HCT116 (cell line): ENCODE data around the gene PDLIM5. TPM values are rescaled to one million over a fixed set of nuclear protein-coding genes. Genes with fewer than 3 reads are reported as not detected.

Source experiments
- ATAC-seq: fragments of 200-7000 bp; cut with Tn5 transposase; 2 replicates; pipeline ENCODE4 v1.9.1; 2020; ENCODE audit warnings: mild to moderate bottlenecking, moderate library complexity
- BruUV-seq: library from RNA; stranded (reverse); fragments of 400-500 nt; replicated peaks from 2 replicates; lab custom pipeline; 2021; lab: Mats Ljungman, UMichigan
- CTCF ChIA-PET: fragments of 300-600 bp; sonication (Branson Sonifier 250); formaldehyde crosslinking; loops from one replicate; lab custom pipeline; 2021; ENCODE audit warnings: antibody characterized with exemption; lab: Charles Lee
- POLR2A ChIA-PET: fragments of 300-600, 350-600 bp; sonication (Branson Sonifier 250); formaldehyde crosslinking; loops from one replicate; lab custom pipeline; 2021; ENCODE audit warnings: antibody characterized with exemption; lab: Charles Lee
- RAD21 ChIA-PET, 2 experiments: fragments of 300-600 bp; sonication (Branson Sonifier 250); formaldehyde crosslinking; loops; one replicate each; lab custom pipeline; 2023; ENCODE audit warnings: low total read pairs in 2 of 2; ENCODE audit not compliant: uncharacterized antibody in 2 of 2, unreplicated experiment in 2 of 2, low non-redundant PET in 1 of 2; lab: Charles Lee
- DNase-seq: peaks from one replicate; pipeline ENCODE4 v3.0.0-alpha.2; 2010; ENCODE audit warnings: low read depth, low spot score
- H2AFZ ChIP-seq: fragments of 200-600 bp; shearing (Covaris generic), sonication (generic); 2 replicates; pipeline ENCODE4 v1.6.1; 2017; ENCODE audit warnings: low read depth, mixed run types, mixed read lengths, antibody characterized with exemption, low read length; ENCODE audit not compliant: poor library complexity, severe bottlenecking
- H3K27ac ChIP-seq: 2 replicates; pipeline ENCODE4 v1.5.1; 2012; ENCODE audit warnings: low read depth, low read length
- H3K27me3 ChIP-seq: fragments of 200-600 bp; sonication (generic); 2 replicates; pipeline ENCODE4 v1.6.1; 2016; ENCODE audit warnings: mixed run types, low read length, mixed read lengths; ENCODE audit not compliant: insufficient read depth
- H3K36me3 ChIP-seq, 2 experiments: fragments of 200-500 bp in 1 of 2; fragments of 200-600 bp in 1 of 2; sonication (Bioruptor generic) in 1 of 2; sonication (generic) in 1 of 2; 2 replicates each; pipeline versions ENCODE4 v1.5.1 to v1.6.1; 2014 to 2016; ENCODE audit warnings: low read length in 2 of 2, inconsistent platforms in 1 of 2, mixed read lengths in 1 of 2, mixed run types in 1 of 2; ENCODE audit not compliant: insufficient read depth in 2 of 2, control insufficient read depth in 1 of 2
- H3K4me1 ChIP-seq, 2 experiments: fragments of 200-600 bp in 1 of 2; sonication (generic) in 1 of 2; 2 replicates each; pipeline versions ENCODE4 v1.5.1 to v1.6.1; 2012 to 2017; ENCODE audit warnings: low read length in 2 of 2, inconsistent platforms in 1 of 2, mild to moderate bottlenecking in 1 of 2, mixed read lengths in 1 of 2, mixed run types in 1 of 2, moderate library complexity in 1 of 2; ENCODE audit not compliant: insufficient read depth in 2 of 2, control insufficient read depth in 1 of 2
- H3K4me2 ChIP-seq: fragments of 200-600 bp; sonication (generic); 2 replicates; pipeline ENCODE4 v1.6.1; 2017; ENCODE audit warnings: mixed run types, low read length, mixed read lengths
- H3K4me3 ChIP-seq, 2 experiments: fragments of 200-600 bp in 1 of 2; sonication (generic) in 1 of 2; replicated peaks in 1 of 2; 2 replicates each; pipeline ENCODE4 v1.5.1; 2011 to 2016; ENCODE audit warnings: low read length in 2 of 2, control low read depth in 1 of 2, low read depth in 1 of 2, mild to moderate bottlenecking in 1 of 2, mixed read lengths in 1 of 2, mixed run types in 1 of 2
- H3K79me2 ChIP-seq: fragments of 200-600 bp; sonication (generic); 2 replicates; pipeline ENCODE4 v1.6.1; 2017; ENCODE audit warnings: mild to moderate bottlenecking, mixed run types, low read length, moderate library complexity, mixed read lengths; ENCODE audit not compliant: insufficient read depth
- H3K9ac ChIP-seq: fragments of 200-600 bp; sonication (generic); 2 replicates; pipeline ENCODE4 v1.6.1; 2016; ENCODE audit warnings: low read length, mixed read lengths
- H3K9me2 ChIP-seq: fragments of 200-600 bp; sonication (generic), shearing (Covaris generic); 2 replicates; pipeline ENCODE4 v1.6.1; 2017; ENCODE audit warnings: mixed run types, mild to moderate bottlenecking, moderate library complexity; ENCODE audit not compliant: insufficient read depth
- H3K9me3 ChIP-seq, 2 experiments: fragments of 200-500 bp in 1 of 2; fragments of 200-600 bp in 1 of 2; sonication (Bioruptor generic) in 1 of 2; sonication (generic) in 1 of 2; 2 replicates each; pipeline ENCODE4 v1.6.1; 2014 to 2017; ENCODE audit warnings: low read length in 2 of 2, mixed read lengths in 2 of 2, inconsistent platforms in 1 of 2, low read depth in 1 of 2, mild to moderate bottlenecking in 1 of 2, mixed run types in 1 of 2, moderate library complexity in 1 of 2; ENCODE audit not compliant: control insufficient read depth in 1 of 2, insufficient read depth in 1 of 2
- H4K20me1 ChIP-seq: fragments of 200-600 bp; sonication (generic), shearing (Covaris generic); 2 replicates; pipeline ENCODE4 v1.6.1; 2017; ENCODE audit warnings: mixed run types, mild to moderate bottlenecking, moderate library complexity; ENCODE audit not compliant: insufficient read depth
- CTCF ChIP-seq, 3 experiments: fragments of 200-600 bp in 1 of 3; sonication (generic) in 1 of 3; IDR thresholded peaks in 2 of 3; conservative IDR thresholded peaks in 1 of 3; 2 replicates each; pipeline ENCODE4 v1.5.1; 2012 to 2017; ENCODE audit warnings: low read depth in 2 of 3, low read length in 2 of 3, antibody characterized with exemption in 1 of 3, borderline replicate concordance in 1 of 3, control low read depth in 1 of 3, mild to moderate bottlenecking in 1 of 3, mixed read lengths in 1 of 3, mixed run types in 1 of 3, moderate library complexity in 1 of 3; ENCODE audit not compliant: insufficient read depth in 1 of 3
- EGR1 ChIP-seq: IDR thresholded peaks from 2 replicates; pipeline ENCODE4 v1.6.1; 2012; ENCODE audit warnings: low read depth
- ELF1 ChIP-seq: IDR thresholded peaks from 2 replicates; pipeline ENCODE4 v1.6.1; 2012; ENCODE audit warnings: low read depth, borderline replicate concordance
- EZH2 ChIP-seq: fragments of 200-600 bp; sonication (generic); IDR thresholded peaks from 2 replicates; pipeline ENCODE4 v1.6.1; 2017; ENCODE audit warnings: antibody characterized with exemption, mixed run types
- FOSL1 ChIP-seq: IDR thresholded peaks from 2 replicates; pipeline ENCODE4 v1.6.1; 2012; ENCODE audit warnings: low read depth
- MAX ChIP-seq: IDR thresholded peaks from 2 replicates; pipeline ENCODE4 v1.6.1; 2012
- POLR2A ChIP-seq: IDR thresholded peaks from 2 replicates; pipeline ENCODE4 v1.7.0; 2011; ENCODE audit warnings: borderline replicate concordance; ENCODE audit not compliant: insufficient read depth, insufficient read length; ENCODE audit errors: extremely low read depth
- RAD21 ChIP-seq: IDR thresholded peaks from 2 replicates; pipeline ENCODE4 v1.6.1; 2012; ENCODE audit warnings: low read depth, mild to moderate bottlenecking
- REST ChIP-seq: IDR thresholded peaks from 2 replicates; pipeline ENCODE4 v1.6.1; 2012; ENCODE audit warnings: low read depth
- SIN3A ChIP-seq: IDR thresholded peaks from 2 replicates; pipeline ENCODE4 v1.6.1; 2012; ENCODE audit warnings: low read depth
- SRF ChIP-seq: IDR thresholded peaks from 2 replicates; pipeline ENCODE4 v1.6.1; 2012; ENCODE audit warnings: low read depth
- ZBTB33 ChIP-seq: IDR thresholded peaks from 2 replicates; pipeline ENCODE4 v1.6.1; 2011; ENCODE audit warnings: mild to moderate bottlenecking, low read length, moderate library complexity; ENCODE audit not compliant: insufficient replicate concordance; ENCODE audit errors: extremely low read depth
- ZFX ChIP-seq: fragments of 450-650 bp; IDR thresholded peaks from 2 replicates; pipeline ENCODE4 v1.6.1; 2017
- intact Hi-C: fragments of 100-400 bp; cut with micrococcal nuclease; formaldehyde crosslinking; loops from 2 replicates; pipeline ENCODE4 v1.10.0; 2022
- total RNA-seq: library from RNA; stranded (reverse); gene quantifications from one replicate; pipeline ENCODE4 v1.2.1, GENCODE V29; 2021; ENCODE audit not compliant: unreplicated experiment

Gene PDLIM5
- total RNA-seq, 1 experiment from 2014 or later, result 130 TPM

- Histone ChIP-seq H3K4me3 (no peak overlapping the region), H3K27ac (no peak overlapping the region), H3K27me3 (no peaks in the 10 kb centered on the region), H3K4me1 (no peaks in the 10 kb centered on the region; a peak in 1 of 4 replicates), H3K36me3 (peaks cover 0 to 2% of the 10 kb centered on the region in 2 experiments; a peak in 1 of 4 replicates), H3K9me3 (no peaks in the 10 kb centered on the region), H2AFZ (no peak overlapping the region), H4K20me1 (no peaks in the 10 kb centered on the region), H3K4me2 (no peak overlapping the region), H3K9ac (no peak overlapping the region), H3K9me2 (no peaks in the 10 kb centered on the region), H3K79me2 (no peaks in the 10 kb centered on the region)
- RAD21 ChIA-PET, result no interaction called here
- ATAC-seq (no peak), DNase-seq (no peak)
- intact Hi-C loops, result no loop called here
- CTCF ChIA-PET, result no interaction called here
- POLR2A ChIA-PET, result no interaction called here
- no TSS peak for BruUV-seq
- TF ChIP-seq SIN3A (no peak), CTCF (IDR thresholded peaks at IDR 0.05 in 2 of 3, conservative IDR thresholded peaks at IDR 0.05 in 1 of 3; ENCODE audit: borderline replicate concordance in 1 of 3, insufficient read depth in 1 of 3, low read depth in 2 of 3, low read length in 2 of 3) (no peak), RAD21 (no peak), MAX (no peak), SRF (no peak), POLR2A (no peak), EGR1 (no peak), ZBTB33 (no peak), ZFX (no peak), FOSL1 (no peak), REST (no peak), ELF1 (no peak), EZH2 (no peak)
Measured at GRCh38 chr4:94635177-94635576, 183.4 kb downstream of the PDLIM5 start.
